ENCODE data around the gene CLRN3.

CLRN3 gene, protein sequence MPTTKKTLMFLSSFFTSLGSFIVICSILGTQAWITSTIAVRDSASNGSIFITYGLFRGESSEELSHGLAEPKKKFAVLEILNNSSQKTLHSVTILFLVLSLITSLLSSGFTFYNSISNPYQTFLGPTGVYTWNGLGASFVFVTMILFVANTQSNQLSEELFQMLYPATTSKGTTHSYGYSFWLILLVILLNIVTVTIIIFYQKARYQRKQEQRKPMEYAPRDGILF

GRCh38 chr10:127892743-127893142, at the start of gene CLRN3:
Gene CLRN3 (minus strand): TSS chr10:127892941. CDS start chr10:127892784, 157 bp downstream.
- DNase-seq (ENCODE audit: low read depth): no peak

- DNase-seq (ENCODE audit: low read depth): no peak
Observed at GRCh38 chr10:127940866-127941640, 48.3 kb upstream of the CLRN3 start.

DNA sequence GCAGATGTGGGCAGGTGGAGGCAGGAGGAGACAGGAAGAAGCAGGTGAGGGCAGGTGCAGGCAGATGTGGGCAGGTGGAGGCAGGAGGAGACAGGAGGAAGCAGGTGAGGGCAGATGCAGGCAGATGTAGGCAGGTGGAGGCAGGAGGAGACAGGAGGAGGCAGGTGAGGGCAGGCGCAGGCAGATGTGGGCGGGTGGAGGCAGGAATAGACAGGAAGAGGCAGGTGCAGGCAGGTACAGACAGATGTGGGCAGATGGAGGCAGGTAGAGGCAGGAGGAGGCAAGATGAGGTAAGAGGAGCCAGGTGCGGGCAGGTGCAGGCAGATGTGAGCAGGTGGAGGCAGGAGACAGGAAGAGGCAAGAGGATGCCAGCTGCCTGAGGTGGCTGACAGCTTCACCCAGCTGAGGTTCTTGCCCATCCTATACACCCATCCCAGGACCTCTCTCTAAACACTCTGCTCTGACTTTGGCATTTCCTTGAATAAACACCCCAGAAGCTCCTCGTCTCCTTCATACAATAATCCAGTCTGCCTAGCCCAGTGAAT, 47.1 kb upstream of the CLRN3 start:
- no peak for DNase-seq (ENCODE audit: low read depth)

DNA sequence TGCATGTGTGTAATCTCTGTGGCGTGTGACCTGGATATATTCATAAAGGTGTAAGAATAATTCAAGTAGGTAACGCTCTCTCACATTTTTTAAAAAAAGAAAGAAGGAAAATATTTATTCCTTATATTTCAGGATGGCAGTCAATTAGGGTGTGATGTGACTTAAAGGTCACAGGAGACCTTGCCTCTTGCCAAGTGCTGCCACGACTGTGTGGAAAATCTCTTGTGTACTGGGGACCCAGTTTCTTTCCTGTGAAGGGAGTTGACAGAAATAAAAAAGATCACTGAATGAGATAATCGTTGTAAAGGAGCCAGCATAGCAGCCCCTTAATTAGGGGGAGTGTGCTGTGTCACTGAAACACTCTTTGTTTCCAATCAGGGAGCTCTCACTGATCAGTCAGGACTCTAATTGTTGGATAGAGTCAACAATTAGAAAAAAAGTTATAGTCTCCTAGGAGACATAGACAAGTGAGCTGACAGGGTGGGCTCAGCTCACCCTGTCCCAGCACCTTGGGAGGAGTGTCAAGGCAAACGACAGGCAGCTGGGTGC, 45.2 kb upstream of the CLRN3 start:
- DNase-seq (ENCODE audit: low read depth): no peak

DNA sequence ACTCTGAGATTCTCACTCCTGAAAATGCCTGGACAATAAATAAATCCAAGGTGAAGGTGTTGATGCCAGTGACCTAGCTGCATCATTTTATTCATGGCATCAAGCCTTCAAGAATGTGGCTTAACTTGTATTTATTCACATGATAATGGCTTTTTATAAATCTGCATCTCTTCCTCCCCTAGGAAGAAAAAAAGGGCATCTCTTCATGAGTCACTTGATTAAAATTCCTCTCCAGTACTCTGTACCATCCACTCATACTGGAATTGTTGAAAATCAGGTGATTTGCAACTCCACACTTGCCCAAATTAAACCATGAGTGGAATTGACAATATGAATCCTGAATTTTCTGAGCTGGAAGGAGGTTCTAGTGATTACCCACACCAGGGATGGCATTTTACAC, 44.3 kb upstream of the CLRN3 start:
- no peak for DNase-seq (ENCODE audit: low read depth)

- DNase-seq (ENCODE audit: low read depth): no peak
Observed at GRCh38 chr10:127935071-127935561, 42.4 kb upstream of the CLRN3 start.

GRCh38 chr10:127934383-127934782, 41.6 kb upstream of the CLRN3 start:
- DNase-seq (ENCODE audit: low read depth): no peak

GRCh38 chr10:127933271-127933670, 40.5 kb upstream of the CLRN3 start:
- DNase-seq (ENCODE audit: low read depth): no peak

GRCh38 chr10:127932521-127933270, 40.0 kb upstream of the CLRN3 start:
- DNase-seq (ENCODE audit: low read depth): no peak

GRCh38 chr10:127928021-127928806, 35.5 kb upstream of the CLRN3 start:
- no peak for DNase-seq (ENCODE audit: low read depth)

GRCh38 chr10:127926455-127926854, 33.7 kb upstream of the CLRN3 start:
- no peak for DNase-seq (ENCODE audit: low read depth)

DNA sequence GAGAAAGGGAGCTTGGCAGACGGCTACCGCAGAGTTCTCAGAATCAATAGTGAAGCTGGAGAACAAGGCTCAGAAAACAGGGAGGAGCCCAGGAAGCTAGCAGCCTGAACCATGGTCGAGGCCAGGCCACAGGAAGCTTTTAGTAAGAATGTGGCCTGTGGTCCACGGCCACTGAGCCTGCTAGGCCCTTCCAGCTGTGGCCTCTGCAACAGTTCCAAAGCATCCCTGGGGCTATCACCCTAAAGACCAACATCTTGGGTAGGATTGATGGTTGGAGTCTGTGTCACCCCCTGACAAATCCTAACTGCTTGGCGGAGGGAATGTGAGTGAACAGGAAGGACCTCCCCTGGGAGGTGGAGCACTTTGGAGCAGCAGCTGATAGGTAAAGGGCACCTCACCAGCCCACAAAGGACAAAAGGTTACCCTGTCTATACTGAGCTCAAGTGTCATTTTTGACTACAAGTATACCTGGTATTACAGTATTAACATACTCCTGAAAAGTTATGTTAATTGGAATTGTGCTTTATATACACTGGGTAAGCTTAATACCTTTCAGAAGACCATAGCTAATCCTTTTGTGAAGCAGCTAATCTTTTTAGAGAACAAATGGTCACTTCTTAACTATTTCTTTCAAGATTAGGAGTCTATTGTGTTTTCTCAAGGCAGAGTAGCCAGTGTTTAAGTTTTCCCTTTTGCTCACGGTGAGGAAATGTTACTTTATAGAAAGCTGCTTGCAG, 32.9 kb upstream of the CLRN3 start:
- DNase-seq (ENCODE audit: low read depth): no peak

DNA sequence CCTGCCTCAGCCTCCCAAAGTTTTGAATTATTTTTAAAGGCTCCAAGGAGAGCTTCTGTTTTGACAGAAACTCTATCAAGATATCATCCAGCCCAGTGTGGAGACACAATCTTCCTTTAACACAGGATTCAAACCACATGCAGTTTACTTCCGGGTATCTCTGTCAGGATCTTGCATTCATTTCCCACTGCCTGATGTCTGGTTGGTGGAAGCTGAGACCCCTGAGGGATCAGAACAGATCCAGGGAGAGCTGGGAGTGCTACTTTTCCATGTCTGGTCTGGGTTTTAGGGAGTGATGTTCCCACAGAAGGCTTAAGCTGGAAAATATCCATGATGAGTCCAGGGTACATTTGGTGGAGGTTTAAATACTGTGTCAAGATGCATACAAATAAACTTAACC, 30.9 kb upstream of the CLRN3 start:
- DNase-seq (ENCODE audit: low read depth): no peak

DNA sequence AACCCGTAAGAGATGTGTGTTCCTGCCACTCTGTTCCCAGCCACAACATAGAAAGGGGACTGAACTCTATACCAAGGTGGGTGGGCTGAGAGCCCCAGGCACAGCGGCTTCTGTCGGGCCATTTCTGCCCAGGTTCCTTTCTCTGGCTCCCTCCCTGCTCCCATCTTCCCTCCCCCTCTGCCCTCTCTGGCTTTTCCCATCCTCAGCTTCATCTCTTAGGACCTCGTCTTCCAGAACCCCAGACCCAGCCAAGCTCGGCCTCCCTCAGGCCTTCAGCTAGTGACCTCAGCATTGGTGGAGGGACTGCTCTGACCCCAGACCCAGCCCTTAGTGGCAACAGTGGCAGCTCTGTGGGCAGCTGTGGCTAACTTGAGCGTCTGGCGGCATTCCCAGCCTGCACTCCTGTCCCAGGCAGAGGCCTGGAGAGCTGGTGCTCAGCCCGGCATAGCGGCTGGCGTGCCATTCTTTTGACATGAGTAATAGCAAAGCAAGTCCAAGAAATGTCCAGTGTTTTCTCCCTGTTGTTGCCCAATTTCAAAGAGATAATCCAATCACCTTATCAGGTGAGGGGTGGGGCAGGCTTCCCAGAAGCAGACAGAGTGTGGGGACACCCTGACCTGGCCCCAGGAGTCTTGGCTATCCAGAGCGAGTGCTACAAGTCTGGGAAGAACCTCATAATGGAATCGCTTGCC, 30.1 kb upstream of the CLRN3 start:
- no peak for DNase-seq (ENCODE audit: low read depth)

DNA sequence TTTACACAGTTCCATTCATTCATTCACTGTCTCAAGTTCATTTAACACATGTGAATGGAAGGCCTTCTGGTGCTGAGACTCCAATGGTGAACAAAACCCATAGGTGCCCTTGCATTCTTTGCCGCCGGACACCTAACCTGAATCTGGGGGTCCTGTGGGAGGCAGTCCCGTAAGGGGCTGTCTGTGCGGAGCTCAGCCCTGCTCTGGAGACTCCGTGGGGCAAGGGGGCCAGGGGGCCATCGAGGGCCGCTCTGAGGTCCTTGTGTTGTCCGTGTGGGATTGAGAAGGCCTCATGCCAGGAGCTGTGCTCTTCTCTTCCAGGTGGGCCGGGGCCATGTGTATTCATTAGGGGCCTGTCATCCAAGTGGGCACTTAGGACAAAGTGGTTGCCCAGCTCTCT, 29.5 kb upstream of the CLRN3 start:
- no peak for DNase-seq (ENCODE audit: low read depth)

GRCh38 chr10:127921753-127922145, 29.0 kb upstream of the CLRN3 start:
- no peak for DNase-seq (ENCODE audit: low read depth)

DNA sequence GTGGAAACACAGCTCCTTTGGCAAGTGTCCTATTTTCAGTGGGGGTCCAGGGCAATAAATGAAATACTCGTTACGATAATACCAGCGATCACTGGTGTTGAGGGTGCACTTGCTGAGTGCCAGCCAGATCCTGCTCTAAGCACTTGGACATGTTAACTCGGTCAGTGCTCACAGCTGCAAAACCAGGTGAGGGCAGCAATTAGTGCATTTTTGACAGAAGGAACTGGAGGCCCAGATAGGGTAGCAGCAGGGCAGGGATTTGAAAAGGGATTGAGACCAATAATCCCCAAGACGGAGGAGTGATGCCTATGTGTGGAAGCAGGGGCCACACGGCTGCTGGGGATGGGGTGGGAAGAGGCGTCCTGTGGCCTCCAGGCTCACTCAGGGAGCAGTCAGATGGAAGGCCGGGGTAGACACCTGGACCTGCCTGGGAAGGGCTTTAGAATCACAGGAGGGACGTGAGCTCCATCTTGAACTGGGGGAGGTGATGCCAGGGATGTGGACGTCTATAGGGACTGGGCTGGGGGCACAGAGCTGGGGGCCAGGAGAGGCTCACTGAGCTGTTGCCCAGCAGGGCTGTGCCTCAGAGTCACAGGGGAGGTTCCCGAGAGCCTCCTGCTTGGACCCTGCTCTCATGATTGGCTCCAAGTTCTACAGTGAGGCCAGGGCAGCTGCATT, 28.5 kb upstream of the CLRN3 start:
- no peak for DNase-seq (ENCODE audit: low read depth)

DNA sequence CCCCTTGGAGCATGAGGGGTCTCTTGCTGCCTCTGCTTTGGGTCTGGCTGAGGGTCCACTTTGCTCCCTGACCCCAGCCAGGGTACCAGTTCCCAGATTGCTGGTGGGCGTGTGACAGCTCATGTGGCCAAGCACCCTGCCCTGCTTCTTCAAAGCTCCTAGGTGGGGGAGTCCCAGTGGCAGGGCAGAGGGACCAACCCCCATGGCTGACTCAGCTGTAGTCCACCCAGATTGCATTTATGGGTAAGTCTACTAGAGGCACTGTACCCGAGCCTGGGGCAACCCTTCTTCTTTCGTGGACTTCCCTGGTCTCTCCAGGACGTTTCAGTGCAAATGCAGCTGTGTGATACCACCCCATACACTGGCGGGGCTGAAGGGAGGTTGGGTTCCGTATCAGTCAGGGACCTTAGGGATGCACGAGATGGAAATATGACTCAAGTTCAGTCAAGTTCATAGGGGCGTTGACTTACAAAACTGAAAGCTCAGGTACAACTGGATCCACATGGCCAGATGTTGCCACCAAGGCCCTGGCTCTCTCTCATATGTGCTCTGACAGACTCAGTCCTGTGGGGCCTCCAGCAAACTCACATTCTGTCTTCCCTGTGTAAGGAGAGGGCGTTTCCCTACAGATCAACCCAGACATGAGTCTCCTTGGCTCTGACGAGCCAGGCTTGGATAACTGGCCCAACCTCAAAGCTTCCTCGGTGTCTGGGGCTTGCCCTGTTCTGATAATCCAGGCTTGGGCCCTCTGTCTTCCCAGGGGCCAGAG, 27.7 kb upstream of the CLRN3 start:
- DNase-seq (ENCODE audit: low read depth): no peak

Data from activated T-helper 9 cell treated with anti-CD3 and anti-CD28 coated beads, Interleukin-2, amount 50 U/mL, for 16 hours (primary cell).